PC-9 (cell line): ENCODE data around the gene UBAP1.

Experiments
- EZH2 ChIP-seq: fragments of 200-600 bp; sonication (generic); IDR thresholded peaks from 2 replicates; pipeline ENCODE4 v1.8.0; 2017; ENCODE audit warnings: antibody characterized with exemption, low read depth
- TF ChIP-seq, protein P1 (sequence below): fragments of 200-600 bp; sonication (generic); conservative IDR thresholded peaks from 2 replicates; pipeline ENCODE4 v1.6.1; 2017; ENCODE audit warnings: mixed run types, antibody characterized with exemption, mild to moderate bottlenecking, moderate library complexity

DNA sequence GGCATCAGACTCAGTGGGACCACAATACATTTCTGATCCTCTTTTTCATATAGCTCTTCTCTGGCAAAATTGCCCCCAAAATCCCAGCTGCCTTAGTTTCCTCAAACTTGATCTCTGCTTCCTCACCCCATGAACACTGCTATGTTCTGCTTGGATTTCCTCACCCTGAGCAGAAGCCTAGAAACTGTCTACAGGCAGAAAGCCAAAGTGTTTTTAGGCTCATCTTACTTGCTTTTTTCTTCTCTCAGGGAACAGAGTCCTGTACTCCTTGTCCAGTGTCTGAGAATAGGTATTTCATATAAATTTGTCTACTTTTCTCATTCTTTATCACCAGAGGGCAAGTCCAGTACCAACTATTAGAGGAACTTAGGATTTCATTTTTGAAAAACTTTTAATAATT is 21.5 kb upstream of the UBAP1 start:
- TF ChIP-seq, protein P1, sequence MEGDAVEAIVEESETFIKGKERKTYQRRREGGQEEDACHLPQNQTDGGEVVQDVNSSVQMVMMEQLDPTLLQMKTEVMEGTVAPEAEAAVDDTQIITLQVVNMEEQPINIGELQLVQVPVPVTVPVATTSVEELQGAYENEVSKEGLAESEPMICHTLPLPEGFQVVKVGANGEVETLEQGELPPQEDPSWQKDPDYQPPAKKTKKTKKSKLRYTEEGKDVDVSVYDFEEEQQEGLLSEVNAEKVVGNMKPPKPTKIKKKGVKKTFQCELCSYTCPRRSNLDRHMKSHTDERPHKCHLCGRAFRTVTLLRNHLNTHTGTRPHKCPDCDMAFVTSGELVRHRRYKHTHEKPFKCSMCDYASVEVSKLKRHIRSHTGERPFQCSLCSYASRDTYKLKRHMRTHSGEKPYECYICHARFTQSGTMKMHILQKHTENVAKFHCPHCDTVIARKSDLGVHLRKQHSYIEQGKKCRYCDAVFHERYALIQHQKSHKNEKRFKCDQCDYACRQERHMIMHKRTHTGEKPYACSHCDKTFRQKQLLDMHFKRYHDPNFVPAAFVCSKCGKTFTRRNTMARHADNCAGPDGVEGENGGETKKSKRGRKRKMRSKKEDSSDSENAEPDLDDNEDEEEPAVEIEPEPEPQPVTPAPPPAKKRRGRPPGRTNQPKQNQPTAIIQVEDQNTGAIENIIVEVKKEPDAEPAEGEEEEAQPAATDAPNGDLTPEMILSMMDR, result no peak
- no peak for TF ChIP-seq EZH2
